Measurements from ENCODE around the gene TSEN54. TPM values are rescaled to one million over a fixed set of nuclear protein-coding genes. Genes with fewer than 3 reads are reported as not detected.
A peak's percentile ranks its signal among the peaks of the same experiment; 100 is the strongest.

The TSEN54 gene
- total RNA-seq, 6 experiments from 2014 or later = 8.5 to 13.6 (median 10.2) TPM

- H3K4me3 ChIP-seq = no peak overlapping the region
- TF ChIP-seq POLR2A (IDR thresholded peaks at IDR 0.05) (no peak), CTCF (IDR thresholded peaks at IDR 0.05) (no peak)
- no peak overlapping the region for H3K27ac ChIP-seq
- WGBS (ENCODE audit: insufficient coverage, low coverage, low lambda C conversion rate, missing lambda C conversion rate) = 78% methylated on average over 4 of the region's 19 CpGs
- intact Hi-C loops (cut with DNase I) = no loop called here
- ATAC-seq (no peak), DNase-seq (no peak)
- peaks cover 0 to 11% (median 1%) of the 10 kb centered on the region in 4 donors for H3K36me3 ChIP-seq
- no peaks in the 10 kb centered on the region for H3K27me3 ChIP-seq
- H3K4me1 ChIP-seq = peaks cover 0 to 15% (median 0%) of the 10 kb centered on the region in 4 donors
- H3K9me3 ChIP-seq = no peaks in the 10 kb centered on the region
Measured at GRCh38 chr17:75530837-75531720, 14.8 kb downstream of the TSEN54 start.

GRCh38 chr17:75531721-75532072 is 15.4 kb downstream of the TSEN54 start:
- Histone ChIP-seq H3K4me3 (no peak overlapping the region), H3K27ac (no peak overlapping the region), H3K36me3 (peaks cover 0 to 11% (median 1%) of the 10 kb centered on the region in 4 donors), H3K27me3 (no peaks in the 10 kb centered on the region), H3K4me1 (peaks cover 0 to 10% (median 0%) of the 10 kb centered on the region in 4 donors), H3K9me3 (no peaks in the 10 kb centered on the region)
- 60% methylated on average over 1 of the region's 7 CpGs for WGBS (ENCODE audit: insufficient coverage, low coverage, low lambda C conversion rate, missing lambda C conversion rate)
- ATAC-seq = no peak
- TF ChIP-seq POLR2A (IDR thresholded peaks at IDR 0.05) (no peak), CTCF (IDR thresholded peaks at IDR 0.05) (no peak)
- intact Hi-C loops (cut with DNase I) = no loop called here
- no peak for DNase-seq

GRCh38 chr17:75535119-75535537 is 18.8 kb downstream of the TSEN54 start:
- Histone ChIP-seq H3K4me3 (no peak overlapping the region), H3K36me3 (peaks cover 0 to 11% (median 1%) of the 10 kb centered on the region in 4 donors), H3K27ac (no peak overlapping the region), H3K27me3 (no peaks in the 10 kb centered on the region), H3K9me3 (no peaks in the 10 kb centered on the region), H3K4me1 (peaks cover 0 to 18% (median 0%) of the 10 kb centered on the region in 4 donors)
- intact Hi-C loops (cut with DNase I) = no loop called here
- WGBS (ENCODE audit: insufficient coverage, low coverage, low lambda C conversion rate, missing lambda C conversion rate) = no CpG with 5 or more reads among the region's 15 CpGs
- DNase-seq (no peak), ATAC-seq (peak in 2 of 4 donors; percentile 31 to 44)
- no peak for TF ChIP-seq POLR2A (IDR thresholded peaks at IDR 0.05)

GRCh38 chr17:75535871-75536270 is 19.5 kb downstream of the TSEN54 start:
- peaks cover 0 to 11% (median 1%) of the 10 kb centered on the region in 4 donors for H3K36me3 ChIP-seq
- intact Hi-C loops (cut with DNase I) = no loop called here
- H3K4me1 ChIP-seq = peaks cover 0 to 21% (median 0%) of the 10 kb centered on the region in 4 donors
- H3K27me3 ChIP-seq = no peaks in the 10 kb centered on the region
- H3K9me3 ChIP-seq = no peaks in the 10 kb centered on the region
- WGBS (ENCODE audit: insufficient coverage, low coverage, low lambda C conversion rate, missing lambda C conversion rate) = 92% methylated on average over 7 of the region's 8 CpGs
- H3K27ac ChIP-seq = no peak overlapping the region
- H3K4me3 ChIP-seq = no peak overlapping the region
- ATAC-seq (no peak), DNase-seq (no peak)
- TF ChIP-seq POLR2A (IDR thresholded peaks at IDR 0.05) = no peak
- no peak for TF ChIP-seq CTCF (IDR thresholded peaks at IDR 0.05)

GRCh38 chr17:75536366-75536765 is 20.0 kb downstream of the TSEN54 start:
- TF ChIP-seq CTCF (IDR thresholded peaks at IDR 0.05) (no peak), POLR2A (IDR thresholded peaks at IDR 0.05) (no peak)
- no peaks in the 10 kb centered on the region for H3K9me3 ChIP-seq
- peaks cover 0 to 11% (median 1%) of the 10 kb centered on the region in 4 donors for H3K36me3 ChIP-seq
- DNase-seq = no peak
- H3K4me3 ChIP-seq = no peak overlapping the region
- no peak for ATAC-seq
- H3K27me3 ChIP-seq = no peaks in the 10 kb centered on the region
- no peak overlapping the region for H3K27ac ChIP-seq
- WGBS (ENCODE audit: insufficient coverage, low coverage, low lambda C conversion rate, missing lambda C conversion rate) = 78% methylated on average over 6 of the region's 10 CpGs
- intact Hi-C loops (cut with DNase I) = no loop called here
- H3K4me1 ChIP-seq = peaks cover 0 to 26% (median 0%) of the 10 kb centered on the region in 4 donors
